GM12878 (cell line): Measurements from ENCODE around the gene RPL9.

Source experiments
- ATF3 ChIP-seq: IDR thresholded peaks from 2 replicates; pipeline ENCODE4 v1.6.1; 2011; ENCODE audit warnings: low read depth, mild to moderate bottlenecking, low read length, moderate library complexity, borderline replicate concordance; ENCODE audit errors: extremely low read depth
- USF1 ChIP-seq: IDR thresholded peaks from 2 replicates; pipeline ENCODE4 v1.6.1; 2011; ENCODE audit warnings: borderline replicate concordance, low read depth, mild to moderate bottlenecking, moderate library complexity, mixed read lengths, low read length; ENCODE audit not compliant: insufficient read depth; ENCODE audit errors: extremely low read length

GRCh38 chr4:39497909-39498726 lies 39.4 kb upstream of the RPL9 start:
- TF ChIP-seq ATF3 (no peak), USF1 (no peak)
